Neutrophil (primary cell): ENCODE results near the gene ADM5.

Source experiments
- H3K27ac ChIP-seq: fragments of 200-600 bp; sonication (generic); 2 replicates; pipeline ENCODE4 v1.5.1; 2016; ENCODE audit warnings: mild to moderate bottlenecking, moderate library complexity
- H3K27me3 ChIP-seq: fragments of 200-600 bp; sonication (generic); 2 replicates; pipeline ENCODE4 v1.6.0; 2016; ENCODE audit warnings: mild to moderate bottlenecking
- H3K36me3 ChIP-seq: fragments of 200-600 bp; sonication (generic); 2 replicates; pipeline ENCODE4 v1.5.1; 2017
- H3K4me1 ChIP-seq, 2 experiments: fragments of 200-600 bp in 1 of 2; sonication (generic) in 1 of 2; 1 replicate in 1 of 2; 2 replicates in 1 of 2; pipeline versions ENCODE4 v1.5.1 to v1.6.1; 2013 to 2016; ENCODE audit warnings: low read depth in 1 of 2, low read length in 1 of 2, mild to moderate bottlenecking in 1 of 2, moderate library complexity in 1 of 2; ENCODE audit not compliant: control insufficient read depth in 1 of 2, insufficient read depth in 1 of 2
- H3K4me3 ChIP-seq, 2 experiments: fragments of 200-600 bp in 1 of 2; sonication (generic) in 1 of 2; 1 replicate in 1 of 2; 2 replicates in 1 of 2; pipeline ENCODE4 v1.5.1; 2013 to 2016; ENCODE audit warnings: low read depth in 1 of 2, low read length in 1 of 2, mild to moderate bottlenecking in 1 of 2, moderate library complexity in 1 of 2
- H3K9me3 ChIP-seq: fragments of 200-600 bp; sonication (generic); 2 replicates; pipeline ENCODE4 v1.5.1; 2016
- CTCF ChIP-seq: fragments of 200-600 bp; sonication (generic); IDR thresholded peaks from 2 replicates; pipeline ENCODE4 v1.5.1; 2016; ENCODE audit warnings: antibody characterized with exemption

The ADM5 gene

GRCh38 chr19:49680421-49681351, 8.7 kb upstream of the ADM5 start:
- peaks cover 26 to 29% of the 10 kb centered on the region in 2 experiments for H3K4me1 ChIP-seq
- peaks cover 16% of the 10 kb centered on the region for H3K36me3 ChIP-seq
- peak overlapping the region; percentile 41 for H3K27ac ChIP-seq
- H3K9me3 ChIP-seq = no peaks in the 10 kb centered on the region
- TF ChIP-seq CTCF = peak; percentile 100
- H3K27me3 ChIP-seq = no peaks in the 10 kb centered on the region
- peak overlapping the region; percentile 58 to 63 for H3K4me3 ChIP-seq

- TF ChIP-seq CTCF = no peak
- H3K36me3 ChIP-seq = peaks cover 24% of the 10 kb centered on the region
- H3K4me3 ChIP-seq = no peak overlapping the region
- H3K4me1 ChIP-seq = peaks cover 19 to 24% of the 10 kb centered on the region in 2 experiments
- H3K9me3 ChIP-seq = no peaks in the 10 kb centered on the region
- H3K27me3 ChIP-seq = no peaks in the 10 kb centered on the region
- no peak overlapping the region for H3K27ac ChIP-seq
Observed at GRCh38 chr19:49681830-49682229, 7.6 kb upstream of the ADM5 start.

GRCh38 chr19:49682274-49682673, 7.1 kb upstream of the ADM5 start:
- peaks cover 24% of the 10 kb centered on the region for H3K36me3 ChIP-seq
- no peak for TF ChIP-seq CTCF
- H3K4me3 ChIP-seq = no peak overlapping the region
- H3K27me3 ChIP-seq = no peaks in the 10 kb centered on the region
- peaks cover 19% of the 10 kb centered on the region in 2 experiments for H3K4me1 ChIP-seq
- no peak overlapping the region for H3K27ac ChIP-seq
- no peaks in the 10 kb centered on the region for H3K9me3 ChIP-seq

- peaks cover 7% of the 10 kb centered on the region for H3K27me3 ChIP-seq
- H3K4me3 ChIP-seq = no peak overlapping the region
- no peak overlapping the region for H3K27ac ChIP-seq
- TF ChIP-seq CTCF = no peak
- H3K9me3 ChIP-seq = no peaks in the 10 kb centered on the region
- peaks cover 24% of the 10 kb centered on the region for H3K36me3 ChIP-seq
- peaks cover 6 to 8% of the 10 kb centered on the region in 2 experiments for H3K4me1 ChIP-seq
Observed at GRCh38 chr19:49683814-49684250, 5.6 kb upstream of the ADM5 start.

- Histone ChIP-seq H3K4me3 (no peak overlapping the region), H3K27me3 (peaks cover 13% of the 10 kb centered on the region), H3K4me1 (peaks cover 6 to 8% of the 10 kb centered on the region in 2 experiments), H3K36me3 (peaks cover 24% of the 10 kb centered on the region), H3K27ac (no peak overlapping the region), H3K9me3 (no peaks in the 10 kb centered on the region)
- no peak for TF ChIP-seq CTCF
Observed at GRCh38 chr19:49684251-49684982, 5.0 kb upstream of the ADM5 start.
